ENCODE data around the gene DKKL1.

DKKL1 gene

GRCh38 chr19:49342291-49342721, 21.4 kb upstream of the DKKL1 start:
- no peak overlapping the region for H3K4me3 ChIP-seq (ENCODE audit: low read depth, low read length)
- TF ChIP-seq POLR2A (IDR thresholded peaks at IDR 0.05; ENCODE audit: extremely low read depth, insufficient read length) (no peak), MYC (IDR thresholded peaks at IDR 0.05; ENCODE audit: low read depth, low read length) (no peak)
- TF ChIP-seq, protein P1, sequence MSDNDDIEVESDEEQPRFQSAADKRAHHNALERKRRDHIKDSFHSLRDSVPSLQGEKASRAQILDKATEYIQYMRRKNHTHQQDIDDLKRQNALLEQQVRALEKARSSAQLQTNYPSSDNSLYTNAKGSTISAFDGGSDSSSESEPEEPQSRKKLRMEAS (IDR thresholded peaks at IDR 0.05; ENCODE audit: low read depth, low read length): no peak
- TF ChIP-seq, protein P2, sequence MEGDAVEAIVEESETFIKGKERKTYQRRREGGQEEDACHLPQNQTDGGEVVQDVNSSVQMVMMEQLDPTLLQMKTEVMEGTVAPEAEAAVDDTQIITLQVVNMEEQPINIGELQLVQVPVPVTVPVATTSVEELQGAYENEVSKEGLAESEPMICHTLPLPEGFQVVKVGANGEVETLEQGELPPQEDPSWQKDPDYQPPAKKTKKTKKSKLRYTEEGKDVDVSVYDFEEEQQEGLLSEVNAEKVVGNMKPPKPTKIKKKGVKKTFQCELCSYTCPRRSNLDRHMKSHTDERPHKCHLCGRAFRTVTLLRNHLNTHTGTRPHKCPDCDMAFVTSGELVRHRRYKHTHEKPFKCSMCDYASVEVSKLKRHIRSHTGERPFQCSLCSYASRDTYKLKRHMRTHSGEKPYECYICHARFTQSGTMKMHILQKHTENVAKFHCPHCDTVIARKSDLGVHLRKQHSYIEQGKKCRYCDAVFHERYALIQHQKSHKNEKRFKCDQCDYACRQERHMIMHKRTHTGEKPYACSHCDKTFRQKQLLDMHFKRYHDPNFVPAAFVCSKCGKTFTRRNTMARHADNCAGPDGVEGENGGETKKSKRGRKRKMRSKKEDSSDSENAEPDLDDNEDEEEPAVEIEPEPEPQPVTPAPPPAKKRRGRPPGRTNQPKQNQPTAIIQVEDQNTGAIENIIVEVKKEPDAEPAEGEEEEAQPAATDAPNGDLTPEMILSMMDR (IDR thresholded peaks at IDR 0.05; ENCODE audit: low read depth, low read length): no peak
- no peak for DNase-seq (ENCODE audit: low read depth)

- DNase-seq (ENCODE audit: low read depth): no peak
- TF ChIP-seq, protein P2 (IDR thresholded peaks at IDR 0.05; ENCODE audit: low read depth, low read length): no peak
- TF ChIP-seq POLR2A (IDR thresholded peaks at IDR 0.05; ENCODE audit: extremely low read depth, insufficient read length) (no peak), MYC (IDR thresholded peaks at IDR 0.05; ENCODE audit: low read depth, low read length) (no peak)
- TF ChIP-seq, protein P1 (IDR thresholded peaks at IDR 0.05; ENCODE audit: low read depth, low read length): no peak
- no peak overlapping the region for H3K4me3 ChIP-seq (ENCODE audit: low read depth, low read length)
Observed at GRCh38 chr19:49343123-49343522, 20.6 kb upstream of the DKKL1 start.

DNA sequence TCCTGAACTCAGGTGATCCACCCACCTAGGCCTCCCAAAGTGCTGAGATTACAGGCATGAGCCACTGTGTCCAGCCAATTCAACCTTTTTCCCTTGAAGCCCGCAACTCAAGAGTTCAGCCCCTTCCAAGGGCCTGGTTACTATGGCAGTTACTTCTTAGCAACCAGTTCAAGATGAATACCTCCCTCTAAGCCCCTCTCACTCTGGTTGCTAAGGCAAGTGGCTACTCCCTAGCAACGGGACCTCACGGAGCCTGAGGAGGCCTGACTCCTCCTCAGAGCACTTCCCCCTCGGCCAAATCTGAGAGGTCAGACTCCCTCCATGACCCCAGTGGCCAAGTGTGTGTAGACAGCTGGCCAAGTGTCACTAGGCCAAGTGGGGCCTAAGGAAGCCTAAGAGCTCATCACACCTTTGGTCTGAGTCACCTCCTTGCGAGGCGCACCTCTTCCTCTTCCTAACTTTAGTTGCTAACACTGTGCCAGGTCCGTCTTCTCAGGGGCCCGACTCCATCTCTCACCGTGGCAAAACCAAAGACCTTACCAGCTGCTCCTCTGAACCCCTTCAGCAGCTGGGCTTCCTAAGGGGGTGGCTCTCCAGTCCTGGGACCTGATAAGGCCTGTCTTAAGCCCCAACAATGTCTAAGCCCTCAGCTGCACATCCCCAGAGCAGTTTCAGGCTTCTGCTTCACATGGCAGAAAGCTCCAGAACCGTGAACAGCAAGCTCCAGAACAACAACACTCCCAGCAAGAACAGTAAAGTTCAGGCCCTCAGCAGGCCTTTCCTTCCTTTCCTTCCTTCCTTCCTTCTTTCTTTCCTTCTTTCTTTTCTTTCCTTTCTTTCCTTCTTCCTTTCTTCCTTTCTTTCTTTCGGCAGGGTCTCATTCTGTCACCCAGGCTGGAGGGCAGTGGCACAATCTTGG, 18.9 kb upstream of the DKKL1 start:
- no peak for DNase-seq (ENCODE audit: low read depth)
- no peak overlapping the region for H3K4me3 ChIP-seq (ENCODE audit: low read depth, low read length)
- TF ChIP-seq, protein P1 (IDR thresholded peaks at IDR 0.05; ENCODE audit: low read depth, low read length): no peak
- TF ChIP-seq MYC (IDR thresholded peaks at IDR 0.05; ENCODE audit: low read depth, low read length): no peak
- TF ChIP-seq, protein P2 (IDR thresholded peaks at IDR 0.05; ENCODE audit: low read depth, low read length): no peak

- DNase-seq (ENCODE audit: low read depth): no peak
- TF ChIP-seq, protein P1 (IDR thresholded peaks at IDR 0.05; ENCODE audit: low read depth, low read length): no peak
- TF ChIP-seq MYC (IDR thresholded peaks at IDR 0.05; ENCODE audit: low read depth, low read length) (no peak), POLR2A (IDR thresholded peaks at IDR 0.05; ENCODE audit: extremely low read depth, insufficient read length) (no peak)
- TF ChIP-seq, protein P2 (IDR thresholded peaks at IDR 0.05; ENCODE audit: low read depth, low read length): no peak
- no peak overlapping the region for H3K4me3 ChIP-seq (ENCODE audit: low read depth, low read length)
Observed at GRCh38 chr19:49347191-49347590, 16.5 kb upstream of the DKKL1 start.

GRCh38 chr19:49347835-49348234, 15.8 kb upstream of the DKKL1 start:
- TF ChIP-seq, protein P1 (IDR thresholded peaks at IDR 0.05; ENCODE audit: low read depth, low read length): no peak
- TF ChIP-seq, protein P2 (IDR thresholded peaks at IDR 0.05; ENCODE audit: low read depth, low read length): no peak
- TF ChIP-seq MYC (IDR thresholded peaks at IDR 0.05; ENCODE audit: low read depth, low read length) (no peak), POLR2A (IDR thresholded peaks at IDR 0.05; ENCODE audit: extremely low read depth, insufficient read length) (no peak)
- DNase-seq (ENCODE audit: low read depth): peak; percentile 35
- no peak overlapping the region for H3K4me3 ChIP-seq (ENCODE audit: low read depth, low read length)
